T-helper 2 cell treated with Interferon-gamma antibody and Interleukin-4, amounts not matched to agents 100 ng/mL and 5 ng/mL, for 36 hours (primary cell): Measurements from ENCODE around the gene FAHD2A. TPM values are rescaled to one million over a fixed set of nuclear protein-coding genes. Genes with fewer than 3 reads are reported as not detected.
"Not testable (repeated sequence)": the region's sequence is repeated elsewhere in the genome, so short reads cannot be mapped to it uniquely, and the experiment has no call there.

Source experiments
- intact Hi-C: fragments of 100-400 bp; cut with micrococcal nuclease; formaldehyde crosslinking; loops from one replicate; pipeline ENCODE4 v1.15.1; 2023
- total RNA-seq: library from RNA; stranded (reverse); gene quantifications from 2 replicates; pipeline ENCODE4 v1.2.3, GENCODE V29; 2022

FAHD2A gene
- total RNA-seq, 1 donor from 2014 or later, result 27.0 TPM

DNA sequence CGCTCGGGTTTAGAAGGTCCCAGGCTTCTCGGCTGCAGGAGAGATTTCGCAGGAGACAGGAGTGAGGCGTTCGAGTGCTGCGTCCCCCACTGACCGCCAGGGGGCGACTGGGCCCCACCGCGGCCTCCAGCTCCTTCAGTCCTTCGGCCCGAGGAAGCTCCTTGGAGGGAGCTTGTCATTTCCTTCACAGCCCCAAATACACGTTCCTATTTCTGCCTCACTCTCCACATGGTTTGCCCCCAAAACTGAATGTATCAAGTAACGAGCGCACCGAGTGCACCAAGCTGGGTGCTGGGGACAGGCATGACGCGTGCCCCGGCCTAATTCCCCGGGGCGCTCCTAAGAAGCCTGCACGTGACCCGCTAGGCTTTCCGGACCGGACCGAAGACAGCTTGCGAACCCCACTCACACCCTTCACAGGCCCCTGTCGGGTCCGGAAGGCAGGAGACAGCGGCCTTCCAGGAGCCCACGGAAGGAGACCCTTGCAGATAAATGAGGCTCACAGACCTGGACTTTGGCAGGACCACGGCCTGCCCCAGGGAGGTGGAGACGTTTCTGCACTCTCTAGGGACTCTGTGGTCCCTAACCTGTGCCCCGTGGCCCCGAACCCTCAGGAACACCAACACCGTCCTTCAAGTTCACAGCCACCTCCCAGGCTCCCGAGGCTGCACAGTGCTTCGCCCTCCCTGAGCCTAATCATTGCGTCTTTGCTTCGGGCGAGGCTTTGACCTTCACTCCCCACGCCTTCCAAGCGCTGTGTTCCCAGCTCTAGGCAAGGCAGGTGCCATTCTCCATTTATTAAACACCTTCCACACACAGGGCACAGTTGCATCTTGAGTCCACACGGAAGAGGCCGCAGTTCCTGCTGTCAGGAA lies 13.0 kb upstream of the FAHD2A start:
- intact Hi-C loops, result no loop called here

DNA sequence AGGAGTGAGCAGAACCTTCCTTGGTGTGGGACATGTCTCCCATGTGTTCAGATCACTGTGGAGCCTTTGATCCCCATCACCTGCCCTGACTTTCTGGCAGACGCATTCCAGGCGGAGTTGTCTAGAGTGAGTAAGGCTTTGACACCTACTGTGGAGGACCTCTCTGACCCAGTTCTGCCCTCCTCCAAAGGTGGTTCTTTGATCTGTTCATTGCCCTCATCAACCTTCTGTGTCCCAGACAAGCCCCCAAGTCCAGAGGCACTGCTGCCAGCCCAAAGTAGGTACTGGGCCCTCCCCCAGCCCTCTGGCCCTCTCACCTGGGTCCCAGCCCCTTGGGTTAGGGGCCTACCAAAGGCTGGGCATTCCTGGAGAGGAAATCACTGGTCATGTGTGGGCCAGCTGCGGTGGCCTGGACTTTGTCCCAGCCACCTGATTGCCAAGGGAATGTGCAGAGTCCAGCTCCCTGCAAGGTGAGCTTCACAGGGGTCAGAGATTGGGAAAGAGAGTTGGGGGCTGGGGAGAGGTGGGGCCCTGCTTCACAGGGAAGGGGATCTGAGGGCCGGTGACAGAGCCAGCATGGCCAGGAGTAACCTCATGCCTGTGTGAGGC lies 12.1 kb upstream of the FAHD2A start:
- intact Hi-C loops, result no loop called here

DNA sequence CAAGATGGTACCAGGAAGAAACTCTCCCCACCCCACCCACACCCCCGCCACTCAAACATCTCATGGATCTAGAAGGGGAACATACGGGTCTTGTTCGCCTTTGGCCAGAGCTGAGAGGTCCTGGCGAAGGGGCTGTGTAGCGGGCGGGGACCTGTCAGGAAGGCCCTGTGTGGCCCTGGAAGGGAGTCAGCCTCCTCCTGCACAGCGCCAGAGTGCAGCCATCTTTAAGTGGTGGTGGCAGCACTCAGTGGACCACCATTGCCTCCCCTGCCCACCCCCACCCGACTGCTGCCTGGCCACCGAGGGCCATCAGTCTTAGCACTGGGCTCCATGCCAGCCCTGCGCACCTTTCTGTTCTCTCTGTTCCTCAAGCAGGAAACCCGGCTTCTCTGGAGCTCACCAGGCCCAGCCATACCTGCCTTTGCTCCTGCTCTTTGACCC lies 11.6 kb upstream of the FAHD2A start:
- intact Hi-C loops, result no loop called here

- intact Hi-C loops, result no loop called here
Measured at GRCh38 chr2:95391641-95392310, 10.7 kb upstream of the FAHD2A start.

GRCh38 chr2:95392320-95392719 lies 10.2 kb upstream of the FAHD2A start:
- intact Hi-C loops, result no loop called here

GRCh38 chr2:95392730-95393455 lies 9.6 kb upstream of the FAHD2A start:
- intact Hi-C loops, result no loop called here

DNA sequence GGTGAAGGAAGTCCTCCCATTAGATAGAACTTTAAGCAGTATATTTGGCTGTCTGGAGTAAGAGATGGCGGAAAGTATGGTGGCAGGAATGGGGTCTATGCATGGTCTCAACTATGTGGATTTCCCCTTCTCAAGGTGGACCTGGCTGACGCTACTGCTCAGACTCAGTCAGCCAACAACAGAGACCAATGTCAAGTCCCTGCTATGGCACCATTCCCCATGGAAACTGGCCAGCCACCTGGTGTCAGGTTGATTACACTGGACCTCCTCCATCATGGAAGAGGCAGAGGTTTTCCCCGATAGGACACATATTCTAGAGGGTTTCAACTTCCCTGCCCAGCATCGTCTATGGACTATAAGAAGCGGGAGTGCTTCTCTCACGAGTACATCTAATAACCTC lies 8.6 kb upstream of the FAHD2A start:
- intact Hi-C loops, result no loop called here

DNA sequence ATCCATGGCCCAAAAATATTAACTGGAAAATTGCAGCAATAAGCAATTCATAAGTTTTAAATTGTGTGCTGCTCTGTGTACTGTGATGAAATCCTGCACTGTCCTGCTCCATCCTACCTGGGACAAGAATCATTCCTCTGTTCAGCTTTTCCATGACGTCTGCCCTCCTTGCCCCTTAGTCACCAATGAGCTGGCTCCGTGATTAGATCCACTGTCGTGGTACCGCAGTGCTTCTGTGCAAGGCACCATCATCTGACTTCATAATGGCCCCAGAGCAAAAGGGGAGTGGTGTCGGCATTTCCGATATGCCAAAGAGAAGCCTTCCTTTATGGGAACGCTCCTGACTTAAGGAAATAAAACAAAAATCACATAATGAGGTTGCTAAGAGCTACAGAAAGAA lies 3.4 kb upstream of the FAHD2A start:
- intact Hi-C loops, result no loop called here

DNA sequence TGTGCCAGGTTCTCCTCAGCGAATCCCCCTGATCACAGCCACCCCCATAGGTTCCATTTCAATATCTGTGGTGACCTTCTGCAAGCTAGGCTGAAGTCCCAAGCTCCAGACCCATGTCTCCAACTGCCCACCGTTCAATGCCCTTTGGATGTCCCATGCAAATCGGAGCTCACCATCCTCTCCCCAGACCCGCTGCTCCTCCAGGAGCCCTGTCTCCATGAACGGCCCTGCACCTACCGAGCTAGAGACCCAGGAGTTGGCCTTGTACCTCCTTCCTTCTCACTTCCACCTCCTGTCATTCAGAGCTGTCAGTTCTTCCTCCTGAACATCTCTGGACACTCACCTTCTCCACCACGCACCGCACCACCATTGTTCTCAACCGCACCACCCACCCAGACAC lies 1.0 kb upstream of the FAHD2A start:
- intact Hi-C loops, result loop anchor here (5.0 kb wide), 3 partner anchors 126 to 374 kb away; partner anchors contain the start of gene MAL

DNA sequence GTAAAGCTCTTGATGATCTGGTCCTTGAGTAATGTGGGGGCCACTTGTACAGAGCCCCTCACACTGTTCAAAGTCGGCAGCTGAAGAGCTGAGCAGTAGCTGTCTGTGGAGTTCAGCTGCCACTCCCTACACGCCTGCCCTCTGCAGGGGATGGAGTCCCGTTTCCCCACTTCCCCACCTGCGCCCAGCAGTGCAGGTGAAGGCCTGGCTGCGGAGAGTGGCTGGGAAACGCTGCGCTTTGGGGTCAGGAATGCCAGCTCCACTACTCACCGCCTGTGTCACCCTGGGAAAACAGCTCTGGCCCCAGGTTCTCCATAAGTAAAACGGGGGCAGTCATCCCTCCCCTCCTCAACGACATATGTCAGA lies 521 bp upstream of the FAHD2A start:
- intact Hi-C loops, result loop anchor here (1.0 to 5.0 kb wide), 5 partner anchors 125 to 375 kb away; partner anchors contain the start of genes MAL, ZNF2 and ZNF892

- intact Hi-C loops, result loop anchor here (5.0 kb wide), 3 partner anchors 124 to 376 kb away; partner anchors contain the start of gene MAL
Measured at GRCh38 chr2:95403204-95403721, 755 bp downstream of the FAHD2A start.

DNA sequence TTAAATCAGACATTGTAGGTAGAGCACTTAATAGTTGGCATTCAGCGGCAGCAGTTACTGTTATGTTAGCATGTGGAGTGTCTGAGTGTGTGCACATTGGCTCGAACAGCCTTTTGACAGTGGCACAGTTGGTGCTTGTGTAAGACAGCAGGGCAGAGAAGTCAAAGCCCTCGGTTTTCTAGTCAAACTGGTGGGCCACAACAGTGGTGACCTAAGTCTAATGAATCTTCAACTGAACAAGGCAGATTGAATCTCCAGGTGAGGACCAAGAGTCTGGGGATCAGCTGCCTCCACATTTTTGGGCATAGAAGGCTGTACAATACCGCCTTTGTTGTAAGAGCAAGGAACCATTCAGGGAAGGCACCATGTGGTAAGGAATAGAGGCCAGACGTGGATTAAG lies 1.3 kb downstream of the FAHD2A start:
- intact Hi-C loops, result loop anchor here (5.0 kb wide), 3 partner anchors 123 to 377 kb away; partner anchors contain the start of gene MAL

DNA sequence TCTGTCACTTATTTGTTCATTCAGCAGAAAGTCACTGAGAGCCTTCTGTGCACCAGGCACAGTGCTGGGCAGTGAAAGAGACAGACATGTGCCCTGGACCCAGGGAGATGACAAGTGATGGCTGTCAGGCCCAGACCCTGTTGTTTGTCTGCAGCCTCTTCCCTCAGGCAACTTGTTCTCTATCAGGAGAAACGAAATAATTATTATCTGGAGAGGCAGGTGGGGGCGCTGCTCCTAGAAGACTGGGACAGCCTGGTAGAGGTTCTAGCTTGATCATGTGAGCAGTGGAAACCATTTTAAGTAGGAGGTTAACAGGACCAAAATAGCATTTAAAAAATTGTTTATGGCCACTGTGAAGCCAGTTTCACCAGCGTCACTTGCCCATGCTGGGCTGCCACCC lies 2.2 kb downstream of the FAHD2A start:
- intact Hi-C loops, result loop anchor here (5.0 kb wide), 3 partner anchors 123 to 377 kb away; partner anchors contain the start of gene MAL

GRCh38 chr2:95411239-95411638 lies 8.7 kb downstream of the FAHD2A start:
- intact Hi-C loops, result not testable (repeated sequence)

- intact Hi-C loops, result not testable (repeated sequence)
Measured at GRCh38 chr2:95414015-95414594, 11.6 kb downstream of the FAHD2A start.

DNA sequence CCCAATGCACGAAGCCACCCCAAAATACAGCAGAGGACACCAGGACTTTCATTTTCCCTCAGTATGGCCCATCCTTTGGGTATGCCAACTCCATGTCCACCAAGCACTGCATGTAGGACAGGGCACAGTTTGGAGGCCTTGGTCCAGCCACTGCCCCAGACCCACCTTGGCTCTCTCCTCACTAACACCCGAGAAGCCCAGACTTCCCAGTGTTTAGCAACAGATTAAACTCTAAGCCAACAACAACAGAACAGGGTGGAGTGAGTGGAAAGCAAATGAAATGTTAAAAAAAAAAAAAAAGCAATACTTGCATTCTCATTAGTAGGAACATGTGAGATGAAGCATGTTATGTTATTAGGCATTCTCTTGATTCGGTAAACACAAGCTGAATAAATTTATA lies 12.6 kb downstream of the FAHD2A start:
- intact Hi-C loops, result not testable (repeated sequence)

DNA sequence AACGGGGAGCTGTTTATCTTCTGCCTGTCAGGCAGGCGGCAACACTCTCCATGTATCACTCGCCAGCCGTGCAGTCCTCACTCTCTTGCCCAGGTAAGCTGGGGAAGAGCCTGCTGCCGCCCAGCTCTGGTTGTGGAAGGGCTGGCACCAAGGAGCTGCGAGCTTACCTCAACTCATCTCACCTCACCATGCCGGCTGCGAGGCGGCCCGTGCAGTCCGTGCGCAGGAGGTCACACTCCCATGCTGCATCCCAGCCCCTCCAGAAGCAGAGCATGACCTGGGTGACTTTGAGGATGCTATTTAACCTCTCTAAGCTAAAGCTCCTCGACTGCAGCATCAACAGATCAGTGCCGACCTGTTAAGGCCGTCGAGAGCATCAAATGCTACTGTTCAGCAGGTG lies 13.1 kb downstream of the FAHD2A start:
- intact Hi-C loops, result not testable (repeated sequence)

DNA sequence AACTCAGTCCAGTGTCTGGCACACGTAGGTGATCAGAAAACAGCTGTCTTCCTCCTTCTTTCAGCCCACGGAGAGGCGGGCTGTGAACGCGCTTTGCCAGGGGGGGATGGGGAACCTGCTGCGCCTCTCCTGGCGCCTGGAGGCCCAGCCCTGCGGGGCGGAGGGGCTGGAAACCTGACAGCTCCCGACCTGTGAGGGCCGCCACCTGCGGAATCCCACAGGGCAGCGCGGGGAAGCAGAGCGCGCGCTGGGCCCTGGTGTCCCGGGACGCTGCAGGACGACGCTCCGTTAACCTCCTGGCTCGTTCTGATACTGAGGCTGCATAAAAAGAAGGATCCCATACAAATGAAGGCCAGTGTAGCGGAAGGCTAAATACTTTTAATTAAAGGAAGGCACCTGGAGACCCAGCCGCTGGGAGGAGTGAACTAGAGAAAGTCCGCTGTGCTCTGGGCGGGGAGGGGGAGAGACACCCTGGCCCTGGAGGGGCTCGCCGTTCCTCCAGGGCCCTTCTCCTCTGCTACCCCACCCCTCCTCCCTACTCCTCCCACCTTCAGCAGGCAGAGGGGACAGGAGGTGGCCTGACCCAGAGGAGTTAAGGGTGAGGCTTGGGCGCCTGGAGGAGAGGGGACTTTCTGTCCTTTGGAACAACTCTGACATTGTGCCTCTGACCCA lies 24.8 kb downstream of the FAHD2A start:
- intact Hi-C loops, result not testable (repeated sequence)

GRCh38 chr2:95429748-95430467 lies 27.4 kb downstream of the FAHD2A start:
- intact Hi-C loops, result not testable (repeated sequence)
